H9 (cell line): ENCODE data around the gene PKD2L1. TPM values are rescaled to one million over a fixed set of nuclear protein-coding genes. Genes with fewer than 3 reads are reported as not detected.

Experiments
- DNase-seq: peaks from one replicate; pipeline ENCODE4 v3.0.0-alpha.2; 2017
- H2AFZ ChIP-seq: one replicate; pipeline ENCODE4 v1.6.1; 2013; ENCODE audit warnings: mild to moderate bottlenecking, low read length, control low read depth, moderate library complexity
- H2AK5ac ChIP-seq: 2 replicates; pipeline ENCODE4 v1.6.1; 2013; ENCODE audit warnings: low read length, control low read depth, mixed read lengths; ENCODE audit not compliant: insufficient read length
- H2BK120ac ChIP-seq: one replicate; pipeline ENCODE4 v1.6.1; 2013; ENCODE audit warnings: low read depth, mild to moderate bottlenecking, low read length, control low read depth, inconsistent platforms; ENCODE audit not compliant: poor library complexity, severe bottlenecking
- H2BK12ac ChIP-seq: 2 replicates; pipeline ENCODE4 v1.6.1; 2013; ENCODE audit warnings: low read length, control low read depth, mixed read lengths, low read depth; ENCODE audit not compliant: insufficient read length
- H2BK15ac ChIP-seq: 2 replicates; pipeline ENCODE4 v1.6.1; 2013; ENCODE audit warnings: low read depth, low read length, control low read depth
- H2BK20ac ChIP-seq: one replicate; pipeline ENCODE4 v1.6.1; 2013; ENCODE audit warnings: low read depth, mild to moderate bottlenecking, low read length, control low read depth, inconsistent platforms; ENCODE audit not compliant: poor library complexity, severe bottlenecking
- H2BK5ac ChIP-seq: 2 replicates; pipeline ENCODE4 v1.6.1; 2013; ENCODE audit warnings: low read length, control low read depth, mixed read lengths; ENCODE audit not compliant: insufficient read length
- H3K14ac ChIP-seq: 2 replicates; pipeline ENCODE4 v1.6.1; 2013; ENCODE audit warnings: low read length, control low read depth; ENCODE audit not compliant: insufficient read depth
- H3K18ac ChIP-seq: 2 replicates; pipeline ENCODE4 v1.6.1; 2013; ENCODE audit warnings: low read depth, mild to moderate bottlenecking, mixed read lengths, low read length, control low read depth; ENCODE audit not compliant: insufficient read length
- H3K23ac ChIP-seq: 2 replicates; pipeline ENCODE4 v1.6.1; 2013; ENCODE audit warnings: low read length, control low read depth, mixed read lengths, low read depth; ENCODE audit not compliant: insufficient read length
- H3K23me2 ChIP-seq: 2 replicates; pipeline ENCODE4 v1.6.1; 2013; ENCODE audit warnings: low read depth, mild to moderate bottlenecking, mixed read lengths, low read length, control low read depth; ENCODE audit not compliant: insufficient read length, poor library complexity, severe bottlenecking
- H3K27ac ChIP-seq: 2 replicates; pipeline ENCODE4 v1.5.1; 2013; ENCODE audit warnings: low read length, control low read depth, mixed read lengths, low read depth; ENCODE audit not compliant: insufficient read length
- H3K27me3 ChIP-seq: 2 replicates; pipeline ENCODE4 v1.6.1; 2013; ENCODE audit warnings: low read length, control low read depth, inconsistent platforms; ENCODE audit not compliant: insufficient read depth
- H3K4ac ChIP-seq: 2 replicates; pipeline ENCODE4 v1.6.1; 2013; ENCODE audit warnings: low read depth, mild to moderate bottlenecking, control low read depth, inconsistent platforms, low read length, moderate library complexity
- H3K4me1 ChIP-seq: 2 replicates; pipeline ENCODE4 v1.6.1; 2013; ENCODE audit warnings: low read length, control low read depth, inconsistent platforms; ENCODE audit not compliant: insufficient read depth
- H3K4me2 ChIP-seq: 2 replicates; pipeline ENCODE4 v1.6.1; 2013; ENCODE audit warnings: low read length, control low read depth, mixed read lengths; ENCODE audit not compliant: insufficient read length, insufficient read depth
- H3K56ac ChIP-seq: 2 replicates; pipeline ENCODE4 v1.6.1; 2013; ENCODE audit warnings: low read depth, mild to moderate bottlenecking, mixed read lengths, low read length, control low read depth; ENCODE audit not compliant: insufficient read length
- H3K79me1 ChIP-seq: 2 replicates; pipeline ENCODE4 v1.6.1; 2013; ENCODE audit warnings: low read depth, mild to moderate bottlenecking, moderate library complexity, low read length, control low read depth, inconsistent platforms; ENCODE audit not compliant: insufficient read depth, poor library complexity, severe bottlenecking
- H3K79me2 ChIP-seq: 2 replicates; pipeline ENCODE4 v1.6.1; 2013; ENCODE audit warnings: low read length, control low read depth, inconsistent platforms; ENCODE audit not compliant: insufficient read depth
- H3K9ac ChIP-seq: 2 replicates; pipeline ENCODE4 v1.6.1; 2013; ENCODE audit warnings: low read length, control low read depth, mixed read lengths; ENCODE audit not compliant: insufficient read length; ENCODE audit errors: extremely low read depth
- H3K9me3 ChIP-seq: one replicate; pipeline ENCODE4 v1.6.1; 2013; ENCODE audit warnings: low read depth, low read length, inconsistent platforms; ENCODE audit not compliant: control insufficient read depth
- H3T11ph ChIP-seq: one replicate; pipeline ENCODE4 v1.6.1; 2013; ENCODE audit warnings: mild to moderate bottlenecking, low read length, control low read depth, inconsistent platforms
- H4K20me1 ChIP-seq: one replicate; pipeline ENCODE4 v1.6.1; 2013; ENCODE audit not compliant: control insufficient read depth, insufficient read length, insufficient read depth
- H4K5ac ChIP-seq: 2 replicates; pipeline ENCODE4 v1.6.1; 2013; ENCODE audit warnings: low read depth, mild to moderate bottlenecking, mixed read lengths, low read length, control low read depth; ENCODE audit not compliant: insufficient read length
- H4K8ac ChIP-seq: replicated peaks from 2 replicates; pipeline ENCODE4 v1.6.1; 2013; ENCODE audit warnings: low read length, control low read depth, mixed read lengths, low read depth; ENCODE audit not compliant: insufficient read length
- H4K91ac ChIP-seq: 2 replicates; pipeline ENCODE4 v1.6.1; 2013; ENCODE audit warnings: low read depth, mild to moderate bottlenecking, moderate library complexity, mixed read lengths, low read length, control low read depth; ENCODE audit not compliant: insufficient read length
- H3K27ac Mint-ChIP-seq, 3 experiments: 2 replicates in 2 of 3; 3 replicates in 1 of 3; pipeline ENCODE4 v1.8.0; 2020 to 2021; ENCODE audit warnings: mixed read lengths in 3 of 3, mild to moderate bottlenecking in 1 of 3, moderate library complexity in 1 of 3
- H3K27me3 Mint-ChIP-seq: 2 replicates; pipeline ENCODE4 v1.8.0; 2021; ENCODE audit warnings: low read depth, mild to moderate bottlenecking, moderate library complexity, mixed read lengths
- H3K36me3 Mint-ChIP-seq, 3 experiments: 2 replicates in 2 of 3; 3 replicates in 1 of 3; pipeline ENCODE4 v1.8.0; 2020 to 2021; ENCODE audit warnings: low read depth in 3 of 3, mixed read lengths in 3 of 3; ENCODE audit not compliant: insufficient read depth in 1 of 3
- H3K4me1 Mint-ChIP-seq, 2 experiments: 2 replicates each; pipeline ENCODE4 v1.8.0; 2020; ENCODE audit warnings: mixed read lengths in 2 of 2
- H3K4me3 Mint-ChIP-seq, 2 experiments: 2 replicates in 1 of 2; 3 replicates in 1 of 2; pipeline ENCODE4 v1.8.0; 2020 to 2021; ENCODE audit warnings: mild to moderate bottlenecking in 2 of 2, mixed read lengths in 2 of 2, moderate library complexity in 1 of 2
- H3K9me3 Mint-ChIP-seq, 2 experiments: 2 replicates in 1 of 2; 3 replicates in 1 of 2; pipeline ENCODE4 v1.8.0; 2020; ENCODE audit warnings: mild to moderate bottlenecking in 2 of 2, mixed read lengths in 2 of 2, moderate library complexity in 1 of 2
- WGBS: extraction: QIAGEN DNeasy Blood & Tissue Kit; methylation state at CpG from one replicate; pipeline ENCODE4 v1.1.7; 2013; ENCODE audit warnings: missing lambda C conversion rate, low lambda C conversion rate, mixed read lengths; ENCODE audit not compliant: insufficient read length; ENCODE audit errors: extremely low coverage; 5-methylcytosine and 5-hydroxymethylcytosine counted together
- total RNA-seq: library from RNA; stranded (reverse); gene quantifications from 2 replicates; pipeline ENCODE4 v1.2.1, GENCODE V29; 2021
- TF ChIP-seq, protein P1 (sequence below): fragments of 200-600 bp; sonication (generic); conservative IDR thresholded peaks from 3 replicates; pipeline ENCODE4 v1.8.0; 2021; ENCODE audit warnings: antibody characterized with exemption, mild to moderate bottlenecking

PKD2L1 gene
- total RNA-seq, 1 experiment from 2014 or later = 0.20 TPM

- TF ChIP-seq, protein P1, sequence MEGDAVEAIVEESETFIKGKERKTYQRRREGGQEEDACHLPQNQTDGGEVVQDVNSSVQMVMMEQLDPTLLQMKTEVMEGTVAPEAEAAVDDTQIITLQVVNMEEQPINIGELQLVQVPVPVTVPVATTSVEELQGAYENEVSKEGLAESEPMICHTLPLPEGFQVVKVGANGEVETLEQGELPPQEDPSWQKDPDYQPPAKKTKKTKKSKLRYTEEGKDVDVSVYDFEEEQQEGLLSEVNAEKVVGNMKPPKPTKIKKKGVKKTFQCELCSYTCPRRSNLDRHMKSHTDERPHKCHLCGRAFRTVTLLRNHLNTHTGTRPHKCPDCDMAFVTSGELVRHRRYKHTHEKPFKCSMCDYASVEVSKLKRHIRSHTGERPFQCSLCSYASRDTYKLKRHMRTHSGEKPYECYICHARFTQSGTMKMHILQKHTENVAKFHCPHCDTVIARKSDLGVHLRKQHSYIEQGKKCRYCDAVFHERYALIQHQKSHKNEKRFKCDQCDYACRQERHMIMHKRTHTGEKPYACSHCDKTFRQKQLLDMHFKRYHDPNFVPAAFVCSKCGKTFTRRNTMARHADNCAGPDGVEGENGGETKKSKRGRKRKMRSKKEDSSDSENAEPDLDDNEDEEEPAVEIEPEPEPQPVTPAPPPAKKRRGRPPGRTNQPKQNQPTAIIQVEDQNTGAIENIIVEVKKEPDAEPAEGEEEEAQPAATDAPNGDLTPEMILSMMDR = no peak
- Histone ChIP-seq H3K79me2 (no peaks in the 10 kb centered on the region), H2BK12ac (no peak overlapping the region), H2BK5ac (no peak overlapping the region), H2BK120ac (no peak overlapping the region), H3K9ac (no peak overlapping the region), H4K91ac (no peak overlapping the region), H3K14ac (no peak overlapping the region), H3K79me1 (no peaks in the 10 kb centered on the region), H4K20me1 (no peaks in the 10 kb centered on the region), H3K9me3 (no peaks in the 10 kb centered on the region), H3K4me1 (no peaks in the 10 kb centered on the region), H2BK15ac (no peak overlapping the region), H4K5ac (no peak overlapping the region), H2AK5ac (no peak overlapping the region), H3K18ac (no peak overlapping the region), H3K4me2 (no peak overlapping the region), H2BK20ac (no peak overlapping the region), H3T11ph (no peak overlapping the region), H3K4ac (no peak overlapping the region), H3K23ac (no peak overlapping the region), H2AFZ (no peak overlapping the region), H3K27me3 (no peaks in the 10 kb centered on the region), H3K23me2 (no peaks in the 10 kb centered on the region), H3K56ac (no peak overlapping the region), H3K27ac (no peak overlapping the region), H4K8ac (no peak overlapping the region)
- Mint-ChIP-seq H3K27me3 (peaks cover 29% of the 10 kb centered on the region), H3K36me3 (no peaks in the 10 kb centered on the region), H3K4me3 (no peak overlapping the region; a peak in 1 of 5 replicates), H3K9me3 (no peaks in the 10 kb centered on the region), H3K4me1 (peaks cover 6 to 8% of the 10 kb centered on the region in 2 experiments; a peak in 3 of 4 replicates), H3K27ac (no peak overlapping the region)
- no peak for DNase-seq
- no CpG with 5 or more reads among the region's 2 CpGs for WGBS
These were observed 3.8 kb upstream of the PKD2L1 start for GRCh38 chr10:100333661-100334440.
